Cardiac muscle cell (in vitro differentiated cells and primary cell): Measurements from ENCODE around the gene ZXDA. TPM values are rescaled to one million over a fixed set of nuclear protein-coding genes. Genes with fewer than 3 reads are reported as not detected.

Source experiments
- DNase-seq, 2 donors: peaks; one replicate each; pipeline versions ENCODE4 v3.0.0 to v3.0.0-alpha.2; 2010 to 2017; ENCODE audit warnings: low read depth in 1 of 2, low spot score in 1 of 2
- H3K27ac ChIP-seq: fragments of 200-600 bp; sonication (generic); 2 replicates; pipeline ENCODE4 v1.5.1; 2016
- H3K27me3 ChIP-seq: fragments of 200-600 bp; sonication (generic); 2 replicates; pipeline ENCODE4 v1.6.0; 2016; ENCODE audit warnings: control low read depth
- H3K36me3 ChIP-seq: fragments of 200-600 bp; sonication (generic); 2 replicates; pipeline ENCODE4 v1.5.1; 2016; ENCODE audit warnings: control low read depth
- H3K4me1 ChIP-seq: fragments of 200-600 bp; sonication (generic); 2 replicates; pipeline ENCODE4 v1.8.1; 2017; ENCODE audit warnings: low read depth, mild to moderate bottlenecking, mixed run types
- H3K4me3 ChIP-seq: fragments of 200-600 bp; sonication (generic); 2 replicates; pipeline ENCODE4 v1.5.1; 2016; ENCODE audit warnings: mild to moderate bottlenecking
- H3K9me3 ChIP-seq: fragments of 200-600 bp; sonication (generic); 2 replicates; pipeline ENCODE4 v1.5.1; 2017; ENCODE audit warnings: low read depth, mild to moderate bottlenecking, control low read depth
- polyA plus RNA-seq: library from polyadenylated mRNA; unstranded; fragments of >200 nt; fragmentation: Nextera tagmentation; extraction: Ambion mirVana; gene quantifications from 2 replicates; pipeline ENCODE4 v1.2.1, GENCODE V29; 2016
- total RNA-seq: library from RNA; depleted of rRNA; stranded (reverse); fragments of >200 nt; gene quantifications from 2 replicates; pipeline ENCODE4 v1.2.3, GENCODE V29; 2016
- TF ChIP-seq, protein P1 (sequence below): IDR thresholded peaks from 2 replicates; pipeline ENCODE4 v1.5.1; 2012; ENCODE audit warnings: low read depth, mild to moderate bottlenecking, low read length

Gene ZXDA
- total and polyA plus RNA-seq, 2 experiments from 2014 or later = 1.5 to 10.1 TPM

DNA sequence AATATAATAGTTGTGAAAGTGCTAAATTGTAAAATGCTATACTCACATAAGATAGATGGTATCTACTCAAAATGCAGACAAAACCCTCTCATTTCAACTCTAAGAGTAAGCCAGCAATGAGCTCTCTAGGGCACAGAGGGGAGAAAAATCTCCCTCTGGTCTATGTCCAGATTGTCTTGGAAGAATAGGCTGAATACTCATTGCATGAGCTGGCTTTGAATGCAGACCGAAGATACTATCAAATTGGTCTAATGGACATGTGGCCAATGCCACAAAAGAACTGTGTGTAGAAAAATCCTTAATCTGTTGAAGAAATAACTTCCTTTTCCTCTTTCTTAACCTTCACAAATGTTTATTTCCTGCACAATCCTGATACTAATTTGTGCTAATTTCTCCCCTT is 3.5 kb downstream of the ZXDA start:
- H3K9me3 ChIP-seq = no peaks in the 10 kb centered on the region
- no peak overlapping the region for H3K4me3 ChIP-seq
- no peaks in the 10 kb centered on the region for H3K4me1 ChIP-seq
- no peaks in the 10 kb centered on the region for H3K27me3 ChIP-seq
- TF ChIP-seq, protein P1, sequence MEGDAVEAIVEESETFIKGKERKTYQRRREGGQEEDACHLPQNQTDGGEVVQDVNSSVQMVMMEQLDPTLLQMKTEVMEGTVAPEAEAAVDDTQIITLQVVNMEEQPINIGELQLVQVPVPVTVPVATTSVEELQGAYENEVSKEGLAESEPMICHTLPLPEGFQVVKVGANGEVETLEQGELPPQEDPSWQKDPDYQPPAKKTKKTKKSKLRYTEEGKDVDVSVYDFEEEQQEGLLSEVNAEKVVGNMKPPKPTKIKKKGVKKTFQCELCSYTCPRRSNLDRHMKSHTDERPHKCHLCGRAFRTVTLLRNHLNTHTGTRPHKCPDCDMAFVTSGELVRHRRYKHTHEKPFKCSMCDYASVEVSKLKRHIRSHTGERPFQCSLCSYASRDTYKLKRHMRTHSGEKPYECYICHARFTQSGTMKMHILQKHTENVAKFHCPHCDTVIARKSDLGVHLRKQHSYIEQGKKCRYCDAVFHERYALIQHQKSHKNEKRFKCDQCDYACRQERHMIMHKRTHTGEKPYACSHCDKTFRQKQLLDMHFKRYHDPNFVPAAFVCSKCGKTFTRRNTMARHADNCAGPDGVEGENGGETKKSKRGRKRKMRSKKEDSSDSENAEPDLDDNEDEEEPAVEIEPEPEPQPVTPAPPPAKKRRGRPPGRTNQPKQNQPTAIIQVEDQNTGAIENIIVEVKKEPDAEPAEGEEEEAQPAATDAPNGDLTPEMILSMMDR = no peak
- H3K27ac ChIP-seq = no peak overlapping the region
- no peaks in the 10 kb centered on the region for H3K36me3 ChIP-seq
- DNase-seq = peak in 1 of 2 donors; percentile 64

DNA sequence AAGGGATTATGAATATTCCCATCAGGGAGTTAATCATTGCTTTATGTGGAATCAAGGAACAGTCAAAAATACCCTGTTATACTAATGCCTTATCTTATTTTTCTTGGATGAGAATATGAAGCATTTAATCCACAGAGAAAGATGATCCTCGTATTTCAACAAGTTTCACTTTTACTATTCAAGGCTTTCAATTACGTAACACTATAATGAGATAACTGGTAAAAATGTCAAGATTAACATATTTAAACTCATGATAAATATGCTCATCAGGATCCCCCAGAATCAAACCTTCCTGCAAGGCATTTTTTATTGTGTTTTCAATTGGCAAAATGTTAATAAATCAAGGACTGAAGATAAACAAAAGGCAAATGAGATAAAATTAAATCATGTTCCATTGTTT is 5.1 kb downstream of the ZXDA start:
- H3K9me3 ChIP-seq = no peaks in the 10 kb centered on the region
- no peaks in the 10 kb centered on the region for H3K36me3 ChIP-seq
- H3K27ac ChIP-seq = no peak overlapping the region
- no peak for DNase-seq
- TF ChIP-seq, protein P1 = no peak
- H3K4me1 ChIP-seq = no peaks in the 10 kb centered on the region
- no peaks in the 10 kb centered on the region for H3K27me3 ChIP-seq
- no peak overlapping the region for H3K4me3 ChIP-seq

DNA sequence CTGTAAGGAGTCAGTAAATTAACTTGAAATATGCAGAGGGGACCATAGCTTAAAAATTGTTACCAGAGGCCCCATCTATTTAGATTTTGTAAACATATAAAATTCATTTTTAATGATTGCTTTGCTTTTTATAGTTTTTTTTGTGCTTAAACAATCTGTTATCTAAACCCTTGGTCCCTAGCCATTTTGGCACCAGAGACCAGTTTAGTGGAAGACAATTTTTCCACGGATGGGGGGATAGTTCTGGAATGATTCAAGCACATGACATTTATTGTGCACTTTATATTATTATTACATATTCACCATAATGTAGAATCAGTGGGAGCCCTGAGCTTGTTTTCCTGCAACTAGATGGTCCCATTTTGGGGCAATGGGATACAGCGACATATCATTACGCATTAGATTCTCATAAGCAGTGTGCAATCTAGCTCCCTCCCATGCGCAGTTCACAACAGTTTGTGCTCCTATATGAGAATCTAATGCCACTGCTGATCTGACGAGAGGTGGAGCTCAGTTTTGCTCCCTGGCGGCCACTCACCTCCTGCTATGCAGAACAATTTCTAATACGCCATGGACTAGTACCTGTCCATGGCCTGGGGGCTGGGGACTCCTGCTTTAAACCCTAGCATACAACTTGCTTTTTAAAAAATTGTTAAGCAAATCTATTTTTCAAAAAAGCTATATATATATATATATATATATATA is 5.9 kb downstream of the ZXDA start:
- no peaks in the 10 kb centered on the region for H3K36me3 ChIP-seq
- H3K4me3 ChIP-seq = no peak overlapping the region
- TF ChIP-seq, protein P1 = no peak
- H3K27me3 ChIP-seq = no peaks in the 10 kb centered on the region
- no peak for DNase-seq
- H3K9me3 ChIP-seq = no peaks in the 10 kb centered on the region
- no peaks in the 10 kb centered on the region for H3K4me1 ChIP-seq
- H3K27ac ChIP-seq = no peak overlapping the region

DNA sequence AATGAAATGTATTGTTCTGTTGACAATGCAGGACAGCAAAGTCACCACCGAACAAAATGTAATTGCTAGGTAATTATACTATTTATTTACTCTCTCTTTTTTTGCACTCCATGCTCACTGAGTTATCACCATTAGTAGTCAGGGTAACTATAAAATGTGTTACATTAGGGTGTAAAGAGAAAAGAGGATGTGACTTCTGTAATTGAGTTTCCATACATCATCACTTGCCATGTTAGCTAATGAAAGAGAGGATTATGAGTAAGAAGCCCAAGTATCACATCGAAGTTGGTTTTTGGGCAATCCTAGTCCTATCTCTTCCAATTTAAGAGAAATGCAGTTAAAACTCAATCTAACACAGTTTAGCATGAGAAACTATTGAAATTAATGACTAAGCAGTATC is 7.6 kb downstream of the ZXDA start:
- no peaks in the 10 kb centered on the region for H3K9me3 ChIP-seq
- no peaks in the 10 kb centered on the region for H3K4me1 ChIP-seq
- H3K4me3 ChIP-seq = no peak overlapping the region
- no peak for DNase-seq
- H3K36me3 ChIP-seq = no peaks in the 10 kb centered on the region
- H3K27ac ChIP-seq = no peak overlapping the region
- no peaks in the 10 kb centered on the region for H3K27me3 ChIP-seq
- TF ChIP-seq, protein P1 = no peak

DNA sequence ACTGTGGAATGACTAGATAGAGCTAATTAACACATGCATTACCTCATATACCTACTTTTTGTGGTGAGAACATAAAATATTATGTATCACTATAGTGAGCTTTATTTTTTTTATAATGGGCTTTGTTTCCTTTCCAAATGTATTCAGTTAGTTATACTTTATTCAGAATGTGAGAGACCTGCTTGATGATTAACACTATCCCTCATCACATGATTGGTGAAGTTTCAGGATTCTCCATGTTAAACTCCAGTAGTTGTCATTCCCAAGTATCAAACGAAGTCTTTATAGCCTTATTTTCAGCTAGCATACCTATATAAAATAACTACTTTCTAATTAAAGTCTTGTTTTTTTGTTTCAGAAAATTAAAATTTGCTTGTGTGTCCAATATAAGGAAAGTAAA is 8.8 kb downstream of the ZXDA start:
- TF ChIP-seq, protein P1 = no peak
- no peak overlapping the region for H3K27ac ChIP-seq
- H3K36me3 ChIP-seq = no peaks in the 10 kb centered on the region
- no peaks in the 10 kb centered on the region for H3K27me3 ChIP-seq
- no peaks in the 10 kb centered on the region for H3K4me1 ChIP-seq
- no peak for DNase-seq
- no peaks in the 10 kb centered on the region for H3K9me3 ChIP-seq
- no peak overlapping the region for H3K4me3 ChIP-seq
